Testis (tissue), 3 donors: ENCODE results near the gene ARFRP1. TPM values are rescaled to one million over a fixed set of nuclear protein-coding genes. Genes with fewer than 3 reads are reported as not detected.

ENCODE experiments used
- DNase-seq: peaks from one replicate; pipeline ENCODE4 v3.0.0-alpha.2; 2019
- H3K27ac ChIP-seq, 2 donors: fragments of 200-600 bp; sonication (generic); one replicate each; pipeline ENCODE4 v1.5.1; 2019
- H3K27me3 ChIP-seq: fragments of 200-600 bp; sonication (generic); one replicate; pipeline ENCODE4 v1.5.1; 2019
- H3K36me3 ChIP-seq: fragments of 200-600 bp; sonication (generic); one replicate; pipeline ENCODE4 v1.5.1; 2017; ENCODE audit warnings: low read depth; ENCODE audit errors: missing control alignments
- H3K4me1 ChIP-seq: fragments of 200-600 bp; sonication (generic); one replicate; pipeline ENCODE4 v1.5.1; 2019
- H3K4me3 ChIP-seq, 2 donors: fragments of 200-600 bp; sonication (generic); one replicate each; pipeline ENCODE4 v1.5.1; 2017 to 2019
- H3K9me3 ChIP-seq: fragments of 200-600 bp; sonication (generic); one replicate; pipeline ENCODE4 v1.5.1; 2017
- POLR2A ChIP-seq: fragments of 450-650 bp; IDR thresholded peaks from one replicate; pipeline ENCODE4 v1.6.1; 2017; ENCODE audit warnings: antibody characterized with exemption, mild to moderate bottlenecking, moderate library complexity
- WGBS, 2 donors: methylation state at CpG; one replicate each; pipeline ENCODE4 v1.1.5; 2018; 5-methylcytosine and 5-hydroxymethylcytosine counted together
- intact Hi-C: fragments of 100-400 bp; cut with DNase I; formaldehyde crosslinking; loops from one replicate; pipeline ENCODE4 v1.15.1; 2023; ENCODE audit warnings: low total_unique reads
- polyA plus RNA-seq: library from polyadenylated mRNA; stranded (reverse); fragments of 350-450 nt; fragmentation: Illumina TruSeq; extraction: RNeasy Lipid Tissue Mini Kit (QIAGEN cat#74804); gene quantifications from one replicate; pipeline ENCODE4 v1.2.3, GENCODE V29; 2014; ENCODE audit warnings: low read depth, low replicate concordance; ENCODE audit not compliant: insufficient read depth
- total RNA-seq, 2 donors: library from RNA; depleted of rRNA; stranded (reverse); fragments of >200 nt; gene quantifications; one replicate each; pipeline ENCODE4 v1.2.3, GENCODE V29; 2016
- TF ChIP-seq, protein P1 (sequence below), 3 experiments: fragments of 450-650 bp in 2 of 3; fragments of 200-600 bp in 1 of 3; sonication (generic) in 1 of 3; IDR thresholded peaks; one replicate each; pipeline ENCODE4 v1.5.1; 2016 to 2019; ENCODE audit warnings: antibody characterized with exemption in 3 of 3, mild to moderate bottlenecking in 2 of 3, moderate library complexity in 1 of 3

Gene ARFRP1
- total and polyA plus RNA-seq, 3 donors from 2014 or later: 37.8 to 55.6 (median 55.4) TPM

DNA sequence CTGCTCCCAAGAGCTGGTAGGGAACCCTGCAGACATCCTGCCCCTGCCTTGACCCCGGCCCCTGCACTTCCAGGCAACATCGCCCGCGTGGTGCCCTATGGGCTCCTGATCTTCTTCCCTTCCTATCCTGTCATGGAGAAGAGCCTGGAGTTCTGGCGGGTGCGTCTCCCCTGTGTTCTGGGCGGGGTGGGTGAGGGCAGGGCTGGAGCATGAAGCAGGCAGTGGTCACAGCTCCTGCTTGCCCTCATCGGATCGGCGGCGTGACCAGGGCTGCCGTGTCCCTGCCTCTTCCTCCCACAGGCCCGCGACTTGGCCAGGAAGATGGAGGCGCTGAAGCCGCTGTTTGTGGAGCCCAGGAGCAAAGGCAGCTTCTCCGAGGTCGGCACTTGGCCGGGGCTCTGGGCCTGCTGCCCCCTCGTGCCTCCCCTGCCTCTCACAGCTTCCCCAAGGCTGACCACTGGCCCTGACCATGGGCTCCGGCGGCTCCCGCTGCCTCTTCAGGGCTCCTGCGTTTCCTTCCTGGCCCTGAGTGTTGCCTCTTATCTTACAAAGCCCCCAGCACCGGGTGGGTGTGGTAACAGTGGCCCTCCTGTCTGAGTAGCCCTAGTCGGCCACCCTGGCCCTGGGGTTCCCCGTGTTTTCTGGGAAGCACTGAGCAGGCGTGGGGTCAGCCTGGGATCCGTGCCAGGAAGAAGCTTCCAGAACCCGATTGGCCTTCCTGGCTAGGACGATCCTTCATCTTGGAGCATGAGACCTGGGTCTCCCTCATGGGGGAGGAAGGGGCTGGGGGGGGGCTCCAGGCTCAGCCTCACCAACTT lies 19.3 kb downstream of the ARFRP1 start:
- peaks cover 20% of the 10 kb centered on the region for H3K4me1 ChIP-seq
- H3K9me3 ChIP-seq: no peaks in the 10 kb centered on the region
- 73 to 82% methylated on average over 14 to 31 of the region's 31 CpGs for WGBS, 2 donors
- TF ChIP-seq, protein P1, sequence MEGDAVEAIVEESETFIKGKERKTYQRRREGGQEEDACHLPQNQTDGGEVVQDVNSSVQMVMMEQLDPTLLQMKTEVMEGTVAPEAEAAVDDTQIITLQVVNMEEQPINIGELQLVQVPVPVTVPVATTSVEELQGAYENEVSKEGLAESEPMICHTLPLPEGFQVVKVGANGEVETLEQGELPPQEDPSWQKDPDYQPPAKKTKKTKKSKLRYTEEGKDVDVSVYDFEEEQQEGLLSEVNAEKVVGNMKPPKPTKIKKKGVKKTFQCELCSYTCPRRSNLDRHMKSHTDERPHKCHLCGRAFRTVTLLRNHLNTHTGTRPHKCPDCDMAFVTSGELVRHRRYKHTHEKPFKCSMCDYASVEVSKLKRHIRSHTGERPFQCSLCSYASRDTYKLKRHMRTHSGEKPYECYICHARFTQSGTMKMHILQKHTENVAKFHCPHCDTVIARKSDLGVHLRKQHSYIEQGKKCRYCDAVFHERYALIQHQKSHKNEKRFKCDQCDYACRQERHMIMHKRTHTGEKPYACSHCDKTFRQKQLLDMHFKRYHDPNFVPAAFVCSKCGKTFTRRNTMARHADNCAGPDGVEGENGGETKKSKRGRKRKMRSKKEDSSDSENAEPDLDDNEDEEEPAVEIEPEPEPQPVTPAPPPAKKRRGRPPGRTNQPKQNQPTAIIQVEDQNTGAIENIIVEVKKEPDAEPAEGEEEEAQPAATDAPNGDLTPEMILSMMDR (IDR thresholded peaks at IDR 0.05): no peak
- no peak for TF ChIP-seq POLR2A
- no peak for DNase-seq
- H3K4me3 ChIP-seq: no peak overlapping the region
- intact Hi-C loops: no loop called here
- H3K36me3 ChIP-seq: no peaks in the 10 kb centered on the region
- H3K27ac ChIP-seq: peak overlapping the region in 1 of 2 donors; percentile 53
- H3K27me3 ChIP-seq: no peaks in the 10 kb centered on the region

DNA sequence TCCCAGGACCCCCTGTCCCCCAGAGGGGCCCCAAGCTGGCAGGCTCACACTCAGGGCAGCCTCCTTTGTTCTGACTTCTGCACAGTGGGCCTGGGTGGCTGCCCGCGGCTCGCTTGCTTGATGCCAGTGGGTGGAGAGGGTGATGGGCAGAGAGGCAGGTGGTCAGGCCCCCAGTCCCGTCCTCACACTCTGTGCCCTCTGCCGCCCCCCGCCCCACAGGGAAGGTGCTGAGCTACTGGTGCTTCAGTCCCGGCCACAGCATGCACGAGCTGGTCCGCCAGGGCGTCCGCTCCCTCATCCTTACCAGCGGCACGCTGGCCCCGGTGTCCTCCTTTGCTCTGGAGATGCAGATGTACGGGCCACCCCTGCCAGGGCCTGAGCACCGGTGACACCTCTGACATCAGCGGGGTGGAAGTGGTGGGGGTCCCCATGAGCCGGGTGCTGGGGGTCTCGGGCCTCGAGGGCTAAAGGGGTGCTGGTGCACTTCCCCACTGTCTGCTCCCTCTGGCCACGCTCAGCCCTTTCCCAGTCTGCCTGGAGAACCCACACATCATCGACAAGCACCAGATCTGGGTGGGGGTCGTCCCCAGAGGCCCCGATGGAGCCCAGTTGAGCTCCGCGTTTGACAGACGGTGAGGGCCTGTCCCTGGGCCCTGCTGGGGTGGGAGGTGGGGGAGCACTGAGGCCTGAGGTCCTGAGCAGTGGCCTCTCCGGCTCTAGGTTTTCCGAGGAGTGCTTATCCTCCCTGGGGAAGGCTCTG lies 20.2 kb downstream of the ARFRP1 start:
- Histone ChIP-seq H3K27ac (peak overlapping the region in 1 of 2 donors; percentile 78), H3K4me3 (no peak overlapping the region), H3K4me1 (peaks cover 20% of the 10 kb centered on the region), H3K27me3 (no peaks in the 10 kb centered on the region), H3K9me3 (no peaks in the 10 kb centered on the region), H3K36me3 (no peaks in the 10 kb centered on the region)
- WGBS, 2 donors: 92 to 94% methylated on average over 18 to 28 of the region's 29 CpGs
- no peak for DNase-seq
- intact Hi-C loops: no loop called here
- TF ChIP-seq POLR2A: no peak
- TF ChIP-seq, protein P1 (IDR thresholded peaks at IDR 0.05): no peak

DNA sequence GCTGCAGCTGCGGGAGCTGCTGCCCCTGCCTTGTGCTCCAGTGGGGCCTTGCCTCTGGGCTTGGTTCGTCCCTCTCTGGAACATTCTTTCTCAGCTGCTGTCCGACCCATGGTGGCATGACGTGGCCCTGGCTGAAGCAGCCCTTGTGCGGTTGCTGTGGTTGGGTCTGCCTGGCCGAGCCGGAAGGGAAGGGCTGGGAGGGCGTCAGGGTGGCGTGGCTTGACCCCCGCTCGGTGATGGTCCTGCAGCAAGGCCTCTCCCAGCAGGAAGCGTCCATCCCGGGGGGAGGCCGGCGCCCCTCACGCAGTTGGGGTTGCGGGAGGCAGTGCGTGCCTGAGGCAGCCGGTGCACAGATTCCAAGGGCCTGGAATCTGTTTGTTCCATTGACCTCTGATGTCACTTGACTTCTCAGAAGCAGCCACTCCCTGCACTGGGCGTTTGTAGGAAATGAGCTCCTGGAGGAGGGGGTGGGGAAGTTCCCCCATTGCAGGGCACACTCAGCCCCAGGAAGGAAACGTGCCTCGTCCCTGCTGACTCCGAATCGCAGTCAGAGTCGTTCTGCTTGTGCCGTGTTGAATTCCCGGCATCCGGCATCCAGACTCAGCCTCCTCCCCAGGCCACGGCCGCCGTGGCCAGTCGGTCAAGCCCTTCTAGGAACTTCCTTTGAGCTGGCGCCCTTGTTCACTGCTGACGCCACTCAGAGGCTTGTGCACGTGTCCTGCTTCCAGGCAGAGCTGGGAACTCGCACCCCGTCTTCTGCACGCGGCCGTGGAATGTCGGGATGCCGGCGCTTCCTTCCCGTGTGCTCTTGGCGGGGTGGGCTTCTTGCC lies 21.1 kb downstream of the ARFRP1 start:
- no peaks in the 10 kb centered on the region for H3K27me3 ChIP-seq
- peak; percentile 70 for DNase-seq
- TF ChIP-seq, protein P1 (IDR thresholded peaks at IDR 0.05): no peak
- no peak for TF ChIP-seq POLR2A
- intact Hi-C loops: no loop called here
- H3K9me3 ChIP-seq: no peaks in the 10 kb centered on the region
- H3K4me3 ChIP-seq: no peak overlapping the region
- 63 to 76% methylated on average over 24 to 41 of the region's 45 CpGs for WGBS, 2 donors
- peak overlapping the region; percentile 16 to 78 for H3K27ac ChIP-seq
- no peaks in the 10 kb centered on the region for H3K36me3 ChIP-seq
- peaks cover 20% of the 10 kb centered on the region for H3K4me1 ChIP-seq

DNA sequence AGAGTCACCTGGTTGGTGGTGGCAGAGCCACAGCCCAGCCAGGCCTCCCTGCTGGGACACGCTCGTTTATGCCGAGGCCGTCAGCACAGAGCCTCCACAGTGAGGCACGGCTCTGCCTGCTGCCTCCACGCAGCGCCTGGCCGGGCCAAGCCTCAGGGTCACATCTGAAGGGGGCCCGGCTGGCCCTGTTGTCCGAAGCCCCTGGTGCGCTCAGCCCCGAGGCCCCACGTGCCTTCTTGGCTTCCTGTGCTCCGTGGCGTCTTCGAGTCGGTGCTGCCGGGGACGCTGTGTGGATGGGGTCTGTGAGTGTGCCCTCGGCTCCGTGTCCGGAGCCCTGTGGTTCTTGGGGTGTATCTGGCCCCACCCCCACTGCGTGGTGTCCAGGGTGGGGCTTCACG lies 21.7 kb downstream of the ARFRP1 start:
- 91 to 92% methylated on average over 16 to 24 of the region's 24 CpGs for WGBS, 2 donors
- H3K4me1 ChIP-seq: peaks cover 20% of the 10 kb centered on the region
- no peaks in the 10 kb centered on the region for H3K9me3 ChIP-seq
- no peak for DNase-seq
- no peaks in the 10 kb centered on the region for H3K36me3 ChIP-seq
- H3K27ac ChIP-seq: peak overlapping the region; percentile 16 to 78
- TF ChIP-seq POLR2A: no peak
- TF ChIP-seq, protein P1 (IDR thresholded peaks at IDR 0.05): no peak
- H3K27me3 ChIP-seq: no peaks in the 10 kb centered on the region
- intact Hi-C loops: no loop called here
- H3K4me3 ChIP-seq: no peak overlapping the region
